Measurements from ENCODE around the gene MS4A2.
"Not testable (repeated sequence)": the region's sequence is repeated elsewhere in the genome, so short reads cannot be mapped to it uniquely, and the experiment has no call there.

MS4A2 gene

DNA sequence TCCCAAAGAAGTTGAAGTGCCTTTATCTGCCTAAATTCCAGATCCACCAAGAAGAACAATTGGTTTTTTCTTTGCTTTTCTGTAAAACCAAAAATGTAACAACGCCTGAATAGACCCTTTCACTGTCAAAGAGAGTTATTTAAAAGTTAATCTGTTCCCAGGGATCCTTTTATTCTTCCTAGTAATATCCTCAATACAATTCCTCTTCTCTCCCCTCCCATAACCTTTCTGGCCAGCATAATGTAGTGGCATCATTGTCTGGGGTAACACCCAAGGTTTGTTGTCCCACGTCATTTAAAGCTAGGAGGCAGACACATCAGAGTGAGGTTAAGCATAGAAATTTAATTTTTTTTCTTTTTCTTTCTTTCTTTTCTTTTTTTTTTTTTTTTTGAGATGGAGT lies 39.9 kb downstream of the MS4A2 start:
- Histone ChIP-seq H3K4me3 (ENCODE audit: low read length) (no peak overlapping the region), H3K4me1 (ENCODE audit: control insufficient read depth, low read depth, low read length) (peaks cover 18% of the 10 kb centered on the region), H3K36me3 (ENCODE audit: control insufficient read depth, low read depth, low read length) (no peaks in the 10 kb centered on the region), H3K9ac (ENCODE audit: low read length) (no peak overlapping the region), H3K27ac (ENCODE audit: low read length) (no peak overlapping the region), H3K9me3 (ENCODE audit: control insufficient read depth, low read depth, low read length) (no peaks in the 10 kb centered on the region), H3K27me3 (ENCODE audit: control insufficient read depth, insufficient read depth, low read length) (no peaks in the 10 kb centered on the region)

GRCh38 chr11:60128866-60129265 lies 40.4 kb downstream of the MS4A2 start:
- not testable (repeated sequence) for H3K9me3 ChIP-seq (ENCODE audit: control insufficient read depth, low read depth, low read length); H3K27ac ChIP-seq (ENCODE audit: low read length); H3K4me3 ChIP-seq (ENCODE audit: low read length); H3K9ac ChIP-seq (ENCODE audit: low read length); H3K27me3 ChIP-seq (ENCODE audit: control insufficient read depth, insufficient read depth, low read length); H3K36me3 ChIP-seq (ENCODE audit: control insufficient read depth, low read depth, low read length)
- H3K4me1 ChIP-seq (ENCODE audit: control insufficient read depth, low read depth, low read length) = peaks cover 18% of the 10 kb centered on the region

DNA sequence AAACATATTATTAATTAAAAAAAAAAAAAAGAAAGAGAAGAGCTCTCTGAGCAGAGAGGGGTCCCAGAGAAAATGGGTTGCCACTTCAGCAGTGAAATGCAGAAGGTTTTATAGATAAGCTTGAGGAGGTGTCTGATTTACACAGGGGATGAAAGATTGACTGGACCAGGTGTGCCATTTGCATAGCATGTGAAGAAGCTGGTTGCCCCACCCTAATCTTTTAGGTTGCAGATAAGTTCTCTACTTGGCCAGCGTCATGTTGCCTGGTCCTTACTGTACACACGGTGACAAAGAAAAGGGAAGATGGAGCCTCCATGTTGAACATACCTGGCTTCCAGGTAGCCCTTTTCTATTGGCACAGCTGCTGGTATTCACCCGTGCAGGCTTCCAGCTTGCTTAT lies 41.4 kb downstream of the MS4A2 start:
- no peaks in the 10 kb centered on the region for H3K36me3 ChIP-seq (ENCODE audit: control insufficient read depth, low read depth, low read length)
- peaks cover 8% of the 10 kb centered on the region for H3K4me1 ChIP-seq (ENCODE audit: control insufficient read depth, low read depth, low read length)
- no peak overlapping the region for H3K4me3 ChIP-seq (ENCODE audit: low read length)
- no peak overlapping the region for H3K27ac ChIP-seq (ENCODE audit: low read length)
- peaks cover 4% of the 10 kb centered on the region for H3K9me3 ChIP-seq (ENCODE audit: control insufficient read depth, low read depth, low read length)
- no peaks in the 10 kb centered on the region for H3K27me3 ChIP-seq (ENCODE audit: control insufficient read depth, insufficient read depth, low read length)
- H3K9ac ChIP-seq (ENCODE audit: low read length) = no peak overlapping the region

GRCh38 chr11:60130496-60130895 lies 42.0 kb downstream of the MS4A2 start:
- Histone ChIP-seq H3K36me3 (ENCODE audit: control insufficient read depth, low read depth, low read length) (no peaks in the 10 kb centered on the region), H3K9me3 (ENCODE audit: control insufficient read depth, low read depth, low read length) (peaks cover 4% of the 10 kb centered on the region), H3K27me3 (ENCODE audit: control insufficient read depth, insufficient read depth, low read length) (no peaks in the 10 kb centered on the region), H3K27ac (ENCODE audit: low read length) (no peak overlapping the region), H3K4me3 (ENCODE audit: low read length) (no peak overlapping the region), H3K4me1 (ENCODE audit: control insufficient read depth, low read depth, low read length) (peaks cover 2% of the 10 kb centered on the region), H3K9ac (ENCODE audit: low read length) (no peak overlapping the region)

DNA sequence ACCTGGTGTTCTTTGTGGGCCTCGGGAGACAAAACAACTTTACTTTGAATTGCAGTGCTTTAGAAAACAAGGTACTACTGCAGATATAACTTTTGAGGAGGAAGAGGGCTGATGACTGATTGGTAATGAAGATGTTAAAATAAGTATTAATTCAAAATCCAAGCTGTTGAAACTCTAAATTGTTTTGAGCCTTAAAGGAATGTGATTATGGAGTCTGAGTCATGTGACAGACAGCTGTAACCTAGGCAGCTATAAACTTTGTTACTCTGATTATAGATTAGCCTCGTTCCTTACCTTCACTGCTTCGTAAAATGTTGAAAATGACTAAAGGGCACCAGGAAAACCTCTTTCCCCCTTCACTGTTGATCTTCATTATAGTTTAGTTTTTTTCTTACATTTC lies 43.4 kb downstream of the MS4A2 start:
- Histone ChIP-seq H3K27me3 (ENCODE audit: control insufficient read depth, insufficient read depth, low read length) (no peaks in the 10 kb centered on the region), H3K9ac (ENCODE audit: low read length) (no peak overlapping the region), H3K9me3 (ENCODE audit: control insufficient read depth, low read depth, low read length) (peaks cover 4% of the 10 kb centered on the region), H3K27ac (ENCODE audit: low read length) (no peak overlapping the region), H3K4me3 (ENCODE audit: low read length) (no peak overlapping the region), H3K4me1 (ENCODE audit: control insufficient read depth, low read depth, low read length) (no peaks in the 10 kb centered on the region), H3K36me3 (ENCODE audit: control insufficient read depth, low read depth, low read length) (no peaks in the 10 kb centered on the region)

GRCh38 chr11:60133917-60134316 lies 45.5 kb downstream of the MS4A2 start:
- Histone ChIP-seq H3K9me3 (ENCODE audit: control insufficient read depth, low read depth, low read length) (peaks cover 4% of the 10 kb centered on the region), H3K27ac (ENCODE audit: low read length) (no peak overlapping the region), H3K9ac (ENCODE audit: low read length) (no peak overlapping the region), H3K36me3 (ENCODE audit: control insufficient read depth, low read depth, low read length) (no peaks in the 10 kb centered on the region), H3K4me1 (ENCODE audit: control insufficient read depth, low read depth, low read length) (no peaks in the 10 kb centered on the region), H3K27me3 (ENCODE audit: control insufficient read depth, insufficient read depth, low read length) (no peaks in the 10 kb centered on the region), H3K4me3 (ENCODE audit: low read length) (no peak overlapping the region)

- Histone ChIP-seq H3K27ac (ENCODE audit: low read length) (no peak overlapping the region), H3K27me3 (ENCODE audit: control insufficient read depth, insufficient read depth, low read length) (no peaks in the 10 kb centered on the region), H3K36me3 (ENCODE audit: control insufficient read depth, low read depth, low read length) (no peaks in the 10 kb centered on the region), H3K9me3 (ENCODE audit: control insufficient read depth, low read depth, low read length) (no peaks in the 10 kb centered on the region), H3K4me1 (ENCODE audit: control insufficient read depth, low read depth, low read length) (no peaks in the 10 kb centered on the region), H3K4me3 (ENCODE audit: low read length) (no peak overlapping the region), H3K9ac (ENCODE audit: low read length) (no peak overlapping the region)
Observed at GRCh38 chr11:60143768-60144167, 55.3 kb downstream of the MS4A2 start.

DNA sequence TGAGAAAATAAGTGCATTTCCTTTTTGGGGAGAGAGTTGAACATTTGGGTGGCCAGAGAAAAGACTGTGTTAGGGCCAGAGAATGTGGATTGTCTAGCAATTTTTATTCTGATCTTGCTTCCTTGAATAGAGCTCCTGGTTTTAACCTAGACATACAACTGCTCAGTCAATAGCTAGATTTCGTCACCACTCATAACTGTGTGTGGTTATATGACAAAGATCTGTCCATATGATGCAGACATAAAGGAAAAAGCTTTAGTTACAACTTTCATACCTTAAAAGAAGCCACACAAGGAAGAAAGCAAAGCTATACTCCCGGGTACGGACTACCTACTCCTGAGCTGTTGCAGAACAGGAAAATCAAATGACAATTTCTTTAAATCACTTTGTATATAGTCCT lies 57.2 kb downstream of the MS4A2 start:
- Histone ChIP-seq H3K9ac (ENCODE audit: low read length) (no peak overlapping the region), H3K27ac (ENCODE audit: low read length) (no peak overlapping the region), H3K4me3 (ENCODE audit: low read length) (no peak overlapping the region), H3K36me3 (ENCODE audit: control insufficient read depth, low read depth, low read length) (no peaks in the 10 kb centered on the region), H3K9me3 (ENCODE audit: control insufficient read depth, low read depth, low read length) (no peaks in the 10 kb centered on the region), H3K4me1 (ENCODE audit: control insufficient read depth, low read depth, low read length) (no peaks in the 10 kb centered on the region), H3K27me3 (ENCODE audit: control insufficient read depth, insufficient read depth, low read length) (no peaks in the 10 kb centered on the region)
